GM18502 (cell line): ENCODE data around the gene PCDHB10.
"Not testable (repeated sequence)": the region's sequence is repeated elsewhere in the genome, so short reads cannot be mapped to it uniquely, and the experiment has no call there.

ENCODE experiments used
- ATAC-seq: cut with Tn5 transposase; IDR thresholded peaks from one replicate; pipeline ENCODE4 v1.9.1; 2021; ENCODE audit warnings: mild to moderate bottlenecking; ENCODE audit not compliant: unreplicated experiment, poor library complexity

Gene PCDHB10

DNA sequence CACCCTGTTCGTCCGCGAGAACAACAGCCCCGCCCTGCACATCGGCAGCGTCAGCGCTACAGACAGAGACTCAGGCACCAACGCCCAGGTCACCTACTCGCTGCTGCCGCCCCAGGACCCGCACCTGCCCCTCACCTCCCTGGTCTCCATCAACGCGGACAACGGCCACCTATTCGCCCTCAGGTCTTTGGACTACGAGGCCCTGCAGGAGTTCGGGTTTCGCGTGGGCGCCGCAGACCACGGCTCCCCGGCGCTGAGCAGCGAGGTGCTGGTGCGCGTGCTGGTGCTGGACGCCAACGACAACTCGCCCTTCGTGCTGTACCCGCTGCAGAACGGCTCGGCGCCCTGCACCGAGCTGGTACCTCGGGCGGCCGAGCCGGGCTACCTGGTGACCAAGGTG, 43.8 kb downstream of the PCDHB10 start:
- not testable (repeated sequence) for ATAC-seq

DNA sequence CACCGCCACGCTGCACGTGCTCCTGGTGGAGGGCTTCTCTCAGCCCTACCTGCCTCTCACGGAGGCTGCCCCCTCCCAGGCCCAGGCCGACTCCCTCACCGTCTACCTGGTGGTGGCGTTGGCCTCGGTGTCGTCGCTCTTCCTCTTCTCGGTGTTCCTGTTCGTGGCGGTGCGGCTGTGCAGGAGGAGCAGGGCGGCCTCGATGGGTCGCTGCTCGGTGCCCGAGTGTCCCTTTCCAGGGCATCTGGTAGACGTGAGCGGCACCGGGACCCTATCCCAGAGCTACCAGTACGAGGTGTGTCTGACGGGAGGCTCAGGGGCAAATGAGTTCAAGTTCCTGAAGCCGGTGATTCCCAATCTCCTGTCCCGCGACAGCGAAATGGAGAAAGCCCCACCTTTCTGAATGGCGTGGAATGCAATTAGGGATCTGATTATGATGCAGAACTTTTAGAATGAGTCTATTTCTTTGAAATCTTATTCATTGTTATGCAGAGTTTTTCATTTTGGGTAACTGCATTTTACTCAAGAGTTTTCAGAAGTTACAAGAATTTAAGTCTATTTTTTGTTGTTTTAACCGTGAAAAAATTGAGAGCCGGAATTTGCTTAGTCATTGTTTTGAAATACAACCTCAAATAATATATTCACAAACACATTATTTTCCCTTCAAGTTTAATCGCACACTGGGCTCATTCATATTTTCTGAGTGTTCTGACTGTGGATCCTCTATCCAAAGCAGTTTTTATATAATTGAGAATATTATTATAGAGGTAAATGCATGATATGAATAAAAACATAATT, 44.6 kb downstream of the PCDHB10 start:
- no peak for ATAC-seq

DNA sequence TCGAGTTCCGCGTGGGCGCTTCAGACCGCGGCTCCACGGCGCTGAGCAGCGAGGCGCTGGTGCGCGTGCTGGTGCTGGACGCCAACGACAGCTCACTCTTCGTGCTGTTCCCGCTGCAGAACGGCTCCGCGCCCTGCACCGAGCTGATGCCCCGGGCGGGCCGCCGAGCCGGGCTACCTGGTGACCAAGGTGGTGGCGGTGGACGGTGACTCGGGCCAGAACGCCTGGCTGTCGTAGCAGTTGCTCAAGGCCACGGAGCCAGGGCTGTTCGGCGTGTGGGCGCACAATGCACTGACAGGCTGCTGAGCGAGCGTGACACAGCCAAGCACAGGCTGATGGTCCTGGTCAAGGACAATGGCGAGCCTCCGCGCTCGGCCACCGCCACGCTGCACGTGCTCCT, 49.3 kb downstream of the PCDHB10 start:
- ATAC-seq: no peak
